ENCODE data around the gene ACKR3. TPM values are rescaled to one million over a fixed set of nuclear protein-coding genes. Genes with fewer than 3 reads are reported as not detected.

Gene ACKR3
- total RNA-seq, 4 donors from 2014 or later: 22.9 to 115 (median 64.6) TPM

GRCh38 chr2:236558993-236559978, 10.3 kb upstream of the ACKR3 start:
- ATAC-seq (ENCODE audit: low FRiP score) (no peak), DNase-seq (ENCODE audit: low spot score) (no peak)
- TF ChIP-seq CTCF (IDR thresholded peaks at IDR 0.05): no peak

GRCh38 chr2:236561874-236562273, 7.8 kb upstream of the ACKR3 start:
- no peak for DNase-seq (ENCODE audit: low spot score)
- TF ChIP-seq CTCF (IDR thresholded peaks at IDR 0.05): no peak
- ATAC-seq (ENCODE audit: low FRiP score): no peak

GRCh38 chr2:236562434-236562833, 7.2 kb upstream of the ACKR3 start:
- TF ChIP-seq CTCF (IDR thresholded peaks at IDR 0.05): no peak
- no peak for DNase-seq (ENCODE audit: low spot score)
- ATAC-seq (ENCODE audit: low FRiP score): no peak

- no peak for TF ChIP-seq CTCF (IDR thresholded peaks at IDR 0.05)
- ATAC-seq (ENCODE audit: low FRiP score) (no peak), DNase-seq (ENCODE audit: low spot score) (no peak)
Observed at GRCh38 chr2:236563953-236564352, 5.7 kb upstream of the ACKR3 start.

GRCh38 chr2:236565212-236565611, 4.4 kb upstream of the ACKR3 start:
- TF ChIP-seq CTCF (IDR thresholded peaks at IDR 0.05): no peak
- ATAC-seq (ENCODE audit: low FRiP score) (no peak), DNase-seq (ENCODE audit: low spot score) (no peak)

- no peak for DNase-seq (ENCODE audit: low spot score)
- no peak for TF ChIP-seq CTCF (IDR thresholded peaks at IDR 0.05)
- no peak for ATAC-seq (ENCODE audit: low FRiP score)
Observed at GRCh38 chr2:236565879-236566402, 3.7 kb upstream of the ACKR3 start.

- no peak for ATAC-seq (ENCODE audit: low FRiP score)
- DNase-seq (ENCODE audit: low spot score): no peak
- no peak for TF ChIP-seq CTCF (IDR thresholded peaks at IDR 0.05)
Observed at GRCh38 chr2:236566596-236566995, 3.0 kb upstream of the ACKR3 start.
